22Rv1 (cell line): ENCODE data around the gene ENTPD6.

ENCODE experiments used
- H3K27ac ChIP-seq: fragments of 450-650 bp; 2 replicates; pipeline ENCODE4 v1.5.1; 2017
- CTCF ChIP-seq: fragments of 450-650 bp; IDR thresholded peaks from 2 replicates; pipeline ENCODE4 v1.5.1; 2017; ENCODE audit warnings: mild to moderate bottlenecking
- ZFX ChIP-seq: fragments of 450-650 bp; IDR thresholded peaks from 2 replicates; pipeline ENCODE4 v1.6.1; 2017; ENCODE audit warnings: antibody characterized with exemption, borderline replicate concordance

Gene ENTPD6

DNA sequence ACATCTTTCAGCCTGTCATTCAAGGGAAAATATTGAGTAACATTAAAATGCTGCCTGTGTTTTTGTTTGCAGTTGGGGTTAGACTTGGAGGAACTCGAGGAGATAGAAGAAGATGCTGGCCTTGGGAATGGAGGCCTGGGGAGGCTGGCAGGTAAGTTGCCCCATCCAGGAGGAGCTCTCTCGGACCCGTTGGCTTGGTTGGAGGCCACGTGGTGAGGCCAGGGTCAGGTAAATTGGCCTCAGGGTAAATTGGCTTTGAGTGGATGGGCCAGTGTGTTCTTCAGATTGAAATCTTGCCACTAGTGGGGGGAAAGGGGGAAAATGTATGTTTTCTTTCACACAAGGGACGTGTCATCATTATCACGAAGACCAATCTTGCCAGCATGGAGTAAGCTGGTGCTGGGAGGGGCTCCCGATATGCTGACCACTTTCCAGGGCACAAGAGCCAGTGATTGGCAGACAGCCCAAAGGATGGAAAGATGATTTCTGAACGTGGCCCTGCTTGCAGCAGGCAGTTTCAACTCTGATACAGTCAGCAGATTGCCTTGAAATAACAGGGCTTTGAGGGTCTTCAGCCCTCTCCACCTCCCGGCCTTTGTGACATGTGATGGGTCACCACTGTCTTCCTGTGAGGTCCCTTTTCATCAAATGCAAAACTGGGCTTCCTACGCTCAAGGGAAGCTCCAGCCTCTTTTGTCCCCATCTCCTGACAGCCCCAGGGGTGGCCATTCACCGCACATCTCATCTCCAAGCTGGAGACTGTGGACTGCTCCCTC, 73.7 kb downstream of the ENTPD6 start:
- no peak overlapping the region for H3K27ac ChIP-seq
- TF ChIP-seq CTCF, result no peak
- TF ChIP-seq ZFX, result no peak

- TF ChIP-seq ZFX (no peak), CTCF (no peak)
- no peak overlapping the region for H3K27ac ChIP-seq
Measured at GRCh38 chr20:25269833-25270170, 74.3 kb downstream of the ENTPD6 start.

GRCh38 chr20:25270829-25271251, 75.3 kb downstream of the ENTPD6 start:
- H3K27ac ChIP-seq, result no peak overlapping the region

GRCh38 chr20:25271486-25272222, 76.1 kb downstream of the ENTPD6 start:
- H3K27ac ChIP-seq, result no peak overlapping the region
- TF ChIP-seq ZFX (no peak), CTCF (no peak)

More at GRCh38 chr20:25270829-25271251, 75.3 kb downstream of the ENTPD6 start:
- TF ChIP-seq ZFX (no peak), CTCF (no peak)

DNA sequence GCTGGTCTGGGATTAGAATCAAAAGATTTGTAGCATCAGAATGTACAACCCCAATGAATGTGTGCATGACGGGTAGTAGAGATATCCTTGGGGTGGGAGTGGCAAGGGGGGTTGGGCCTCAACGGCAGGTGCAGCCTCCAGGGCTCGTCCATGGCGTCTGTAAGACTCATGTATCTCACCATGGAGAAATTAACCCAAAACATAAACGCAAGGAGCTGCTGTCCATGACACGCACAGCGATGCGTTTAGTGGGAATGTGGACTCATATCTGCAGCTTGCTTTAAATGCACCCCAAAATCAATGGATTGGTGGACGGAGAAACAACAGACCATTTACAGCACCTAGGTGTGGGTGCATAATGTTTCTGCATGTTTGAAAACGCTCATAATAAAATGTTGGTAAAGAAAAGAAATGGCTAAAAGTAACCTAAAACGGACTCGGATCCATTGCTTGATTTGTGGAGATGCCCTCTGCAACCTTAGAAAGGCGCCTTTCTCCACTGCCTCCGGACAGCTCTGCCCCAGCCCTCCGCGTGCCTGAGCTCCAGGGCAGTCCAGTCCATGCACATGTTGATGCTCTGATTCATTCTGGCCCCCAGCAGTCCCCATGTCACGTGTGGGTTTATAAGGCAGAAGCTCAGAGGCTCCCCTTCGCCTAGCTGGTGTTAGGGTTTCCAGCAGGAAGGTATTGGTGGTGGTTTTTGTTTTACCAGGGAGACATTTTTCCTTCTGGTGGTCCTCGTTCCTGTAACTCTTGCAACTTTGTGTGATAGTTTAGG, 76.9 kb downstream of the ENTPD6 start:
- TF ChIP-seq CTCF (no peak), ZFX (no peak)
- H3K27ac ChIP-seq, result no peak overlapping the region

DNA sequence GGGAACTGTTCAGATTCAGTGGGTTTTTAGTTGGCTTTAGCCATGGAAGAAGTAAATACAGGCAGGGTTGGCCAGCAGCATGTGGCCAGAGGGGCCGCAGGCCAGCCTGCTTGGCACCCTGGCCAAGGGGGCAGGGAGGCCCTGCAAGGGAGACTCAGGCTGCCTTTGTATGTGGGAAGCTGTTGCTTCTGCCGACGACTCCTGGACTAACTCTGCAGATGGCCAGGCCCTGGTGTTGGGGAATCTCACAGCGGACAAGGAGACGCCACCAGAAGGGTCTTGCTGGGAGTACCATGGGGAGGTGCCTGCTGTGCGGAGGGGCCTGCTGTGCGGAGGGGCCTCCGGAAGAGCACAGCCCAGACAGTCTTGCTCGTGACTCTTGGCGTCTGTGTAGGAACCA, 77.5 kb downstream of the ENTPD6 start:
- H3K27ac ChIP-seq, result no peak overlapping the region
- TF ChIP-seq ZFX (no peak), CTCF (no peak)
